Nephron progenitor cell (in vitro differentiated cells): ENCODE results near the gene STAT6.

Experiments
- DNase-seq: peaks from one replicate; pipeline ENCODE4 v3.0.0; 2021
- H3K27ac Mint-ChIP-seq: 2 replicates; pipeline ENCODE4 v1.8.0; 2021; ENCODE audit warnings: mild to moderate bottlenecking, moderate library complexity, mixed read lengths
- H3K27me3 Mint-ChIP-seq: 2 replicates; pipeline ENCODE4 v1.8.0; 2021; ENCODE audit warnings: mild to moderate bottlenecking, low read depth, mixed read lengths; ENCODE audit not compliant: poor library complexity
- H3K36me3 Mint-ChIP-seq: 2 replicates; pipeline ENCODE4 v1.8.0; 2021; ENCODE audit warnings: low read depth, mixed read lengths
- H3K4me1 Mint-ChIP-seq: 2 replicates; pipeline ENCODE4 v1.8.0; 2021; ENCODE audit warnings: mixed read lengths
- H3K4me3 Mint-ChIP-seq: 2 replicates; pipeline ENCODE4 v1.8.0; 2021; ENCODE audit warnings: mild to moderate bottlenecking, moderate library complexity, mixed read lengths
- H3K9me3 Mint-ChIP-seq: 2 replicates; pipeline ENCODE4 v1.8.0; 2021; ENCODE audit warnings: mild to moderate bottlenecking, moderate library complexity, mixed read lengths
- TF ChIP-seq, protein P1 (sequence below): fragments of 200-600 bp; sonication (generic); IDR thresholded peaks from 2 replicates; pipeline ENCODE4 v1.5.0; 2021; ENCODE audit warnings: antibody characterized with exemption

STAT6 gene

GRCh38 chr12:57152639-57153038 is 41.5 kb upstream of the STAT6 start:
- Mint-ChIP-seq H3K36me3 (peaks cover 68% of the 10 kb centered on the region), H3K9me3 (no peaks in the 10 kb centered on the region), H3K27ac (peak overlapping the region; percentile 64)

GRCh38 chr12:57151741-57152630 is 40.8 kb upstream of the STAT6 start:
- Mint-ChIP-seq H3K4me1 (peaks cover 47% of the 10 kb centered on the region), H3K4me3 (no peak overlapping the region), H3K27me3 (peaks cover 5% of the 10 kb centered on the region), H3K36me3 (peaks cover 62% of the 10 kb centered on the region), H3K27ac (peak overlapping the region; percentile 64), H3K9me3 (no peaks in the 10 kb centered on the region)
- no peak for DNase-seq
- TF ChIP-seq, protein P1, sequence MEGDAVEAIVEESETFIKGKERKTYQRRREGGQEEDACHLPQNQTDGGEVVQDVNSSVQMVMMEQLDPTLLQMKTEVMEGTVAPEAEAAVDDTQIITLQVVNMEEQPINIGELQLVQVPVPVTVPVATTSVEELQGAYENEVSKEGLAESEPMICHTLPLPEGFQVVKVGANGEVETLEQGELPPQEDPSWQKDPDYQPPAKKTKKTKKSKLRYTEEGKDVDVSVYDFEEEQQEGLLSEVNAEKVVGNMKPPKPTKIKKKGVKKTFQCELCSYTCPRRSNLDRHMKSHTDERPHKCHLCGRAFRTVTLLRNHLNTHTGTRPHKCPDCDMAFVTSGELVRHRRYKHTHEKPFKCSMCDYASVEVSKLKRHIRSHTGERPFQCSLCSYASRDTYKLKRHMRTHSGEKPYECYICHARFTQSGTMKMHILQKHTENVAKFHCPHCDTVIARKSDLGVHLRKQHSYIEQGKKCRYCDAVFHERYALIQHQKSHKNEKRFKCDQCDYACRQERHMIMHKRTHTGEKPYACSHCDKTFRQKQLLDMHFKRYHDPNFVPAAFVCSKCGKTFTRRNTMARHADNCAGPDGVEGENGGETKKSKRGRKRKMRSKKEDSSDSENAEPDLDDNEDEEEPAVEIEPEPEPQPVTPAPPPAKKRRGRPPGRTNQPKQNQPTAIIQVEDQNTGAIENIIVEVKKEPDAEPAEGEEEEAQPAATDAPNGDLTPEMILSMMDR = no peak

More at GRCh38 chr12:57152639-57153038, 41.5 kb upstream of the STAT6 start:
- peaks cover 47% of the 10 kb centered on the region for H3K4me1 Mint-ChIP-seq
- H3K27me3 Mint-ChIP-seq = peaks cover 5% of the 10 kb centered on the region
- no peak overlapping the region for H3K4me3 Mint-ChIP-seq
- no peak for DNase-seq
- TF ChIP-seq, protein P1 = no peak

GRCh38 chr12:57150400-57151000 is 39.3 kb upstream of the STAT6 start:
- Mint-ChIP-seq H3K27me3 (peaks cover 5% of the 10 kb centered on the region), H3K27ac (no peak overlapping the region), H3K4me3 (no peak overlapping the region), H3K4me1 (peaks cover 58% of the 10 kb centered on the region), H3K9me3 (no peaks in the 10 kb centered on the region), H3K36me3 (peaks cover 61% of the 10 kb centered on the region)
- TF ChIP-seq, protein P1 = no peak
- no peak for DNase-seq

DNA sequence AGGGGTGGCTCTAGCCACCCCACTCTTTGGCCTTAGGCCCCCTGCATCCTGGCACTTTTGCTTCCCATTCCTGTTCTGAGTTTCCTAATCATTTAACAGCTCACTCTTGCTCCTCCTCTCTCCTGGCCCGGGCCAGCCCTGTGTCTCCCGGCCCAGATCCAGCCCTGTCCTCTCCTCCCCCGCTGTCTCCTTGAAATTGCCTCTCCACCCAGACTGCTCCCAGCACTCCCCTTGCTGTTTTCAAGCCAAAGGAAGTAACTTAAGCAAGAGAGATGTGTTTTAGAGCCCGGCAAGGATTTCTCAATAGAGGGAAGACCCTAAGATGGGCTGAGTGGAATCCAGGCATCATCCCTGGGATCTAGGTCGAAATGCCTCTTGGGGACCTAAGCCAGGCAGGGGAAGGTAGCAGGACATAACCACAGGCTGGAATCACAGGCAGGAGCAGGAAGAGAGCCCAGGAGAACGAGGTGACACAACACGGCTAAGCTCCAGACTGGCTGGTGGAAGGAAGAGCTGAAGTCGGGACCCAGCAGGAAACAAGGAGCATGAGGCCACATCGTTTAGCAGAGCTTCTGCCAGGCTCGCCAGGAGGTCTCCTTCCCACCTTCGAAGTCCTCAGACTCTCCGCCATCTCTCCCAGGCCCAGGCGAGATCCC is 38.2 kb upstream of the STAT6 start:
- Mint-ChIP-seq H3K36me3 (peaks cover 61% of the 10 kb centered on the region), H3K4me1 (peaks cover 65% of the 10 kb centered on the region), H3K27me3 (peaks cover 5% of the 10 kb centered on the region), H3K9me3 (no peaks in the 10 kb centered on the region), H3K27ac (peak overlapping the region; percentile 95), H3K4me3 (no peak overlapping the region)
- DNase-seq = no peak
- TF ChIP-seq, protein P1 = no peak

- TF ChIP-seq, protein P1 = no peak
- Mint-ChIP-seq H3K36me3 (peaks cover 62% of the 10 kb centered on the region), H3K27ac (peak overlapping the region; percentile 95), H3K4me3 (no peak overlapping the region), H3K27me3 (peaks cover 5% of the 10 kb centered on the region), H3K4me1 (peaks cover 65% of the 10 kb centered on the region), H3K9me3 (no peaks in the 10 kb centered on the region)
- DNase-seq = no peak
These were observed 37.5 kb upstream of the STAT6 start for GRCh38 chr12:57148469-57149244.
